Liver (tissue), 9 donors: ENCODE data around the gene SEMA3C. TPM values are rescaled to one million over a fixed set of nuclear protein-coding genes. Genes with fewer than 3 reads are reported as not detected.
A peak's percentile ranks its signal among the peaks of the same experiment; 100 is the strongest.

Experiments
- DNase-seq: peaks from one replicate; pipeline ENCODE4 v3.0.0-alpha.2; 2017; ENCODE audit warnings: low spot score
- H3K27ac ChIP-seq, 2 donors: one replicate each; pipeline ENCODE4 v1.7.0; 2013; ENCODE audit warnings: inconsistent platforms in 2 of 2, low read length in 2 of 2, control low read depth in 1 of 2, low read depth in 1 of 2, mild to moderate bottlenecking in 1 of 2
- H3K27me3 ChIP-seq, 4 donors: one replicate each; pipeline versions ENCODE4 v1.6.1 to v1.7.0; 2013; ENCODE audit warnings: low read length in 3 of 4, inconsistent platforms in 1 of 4, mild to moderate bottlenecking in 1 of 4, moderate library complexity in 1 of 4; ENCODE audit not compliant: control insufficient read depth in 4 of 4, insufficient read depth in 4 of 4
- H3K36me3 ChIP-seq, 4 donors: one replicate each; pipeline versions ENCODE4 v1.6.1 to v1.7.0; 2013; ENCODE audit warnings: low read length in 3 of 4, mild to moderate bottlenecking in 3 of 4, low read depth in 1 of 4, moderate library complexity in 1 of 4; ENCODE audit not compliant: control insufficient read depth in 4 of 4, insufficient read depth in 3 of 4
- H3K4me1 ChIP-seq, 4 donors: one replicate each; pipeline versions ENCODE4 v1.6.1 to v1.7.0; 2013; ENCODE audit warnings: low read length in 3 of 4, mild to moderate bottlenecking in 3 of 4, moderate library complexity in 1 of 4; ENCODE audit not compliant: control insufficient read depth in 4 of 4, insufficient read depth in 4 of 4
- H3K4me3 ChIP-seq, 3 donors: one replicate each; pipeline versions ENCODE4 v1.6.1 to v1.7.0; 2013; ENCODE audit warnings: low read length in 3 of 3, control low read depth in 1 of 3, low read depth in 1 of 3, mild to moderate bottlenecking in 1 of 3
- H3K9ac ChIP-seq, 2 donors: one replicate each; pipeline ENCODE4 v1.7.0; 2013; ENCODE audit warnings: low read length in 2 of 2, mild to moderate bottlenecking in 2 of 2, moderate library complexity in 2 of 2, control low read depth in 1 of 2, low read depth in 1 of 2
- H3K9me3 ChIP-seq, 4 donors: one replicate each; pipeline versions ENCODE4 v1.6.1 to v1.7.0; 2013; ENCODE audit warnings: low read length in 3 of 4; ENCODE audit not compliant: control insufficient read depth in 4 of 4
- ATF3 ChIP-seq: IDR thresholded peaks from 2 replicates; pipeline ENCODE4 v1.6.1; 2016; ENCODE audit warnings: antibody characterized with exemption
- FOXA1 ChIP-seq: IDR thresholded peaks from 2 replicates; pipeline ENCODE4 v1.6.1; 2016; ENCODE audit warnings: antibody characterized with exemption
- FOXA2 ChIP-seq: IDR thresholded peaks from 2 replicates; pipeline ENCODE4 v1.6.1; 2016; ENCODE audit warnings: antibody characterized with exemption
- GABPA ChIP-seq, 2 donors: IDR thresholded peaks in 1 of 2; conservative IDR thresholded peaks in 1 of 2; 2 replicates each; pipeline ENCODE4 v1.6.1; 2016; ENCODE audit warnings: antibody characterized with exemption in 2 of 2, mild to moderate bottlenecking in 1 of 2, moderate library complexity in 1 of 2
- HNF4G ChIP-seq: IDR thresholded peaks from 2 replicates; pipeline ENCODE4 v1.6.1; 2016; ENCODE audit warnings: antibody characterized with exemption
- RAD21 ChIP-seq, 2 donors: IDR thresholded peaks; 2 replicates each; pipeline ENCODE4 v1.6.1; 2016; ENCODE audit warnings: antibody characterized with exemption in 2 of 2, mild to moderate bottlenecking in 2 of 2
- REST ChIP-seq: IDR thresholded peaks from 2 replicates; pipeline ENCODE4 v1.6.1; 2016; ENCODE audit warnings: antibody characterized with exemption, mild to moderate bottlenecking
- RXRA ChIP-seq, 2 donors: IDR thresholded peaks; 2 replicates each; pipeline ENCODE4 v1.6.1; 2017 to 2018; ENCODE audit warnings: antibody characterized with exemption in 2 of 2, mild to moderate bottlenecking in 1 of 2
- SP1 ChIP-seq: IDR thresholded peaks from 2 replicates; pipeline ENCODE4 v1.6.1; 2018; ENCODE audit warnings: antibody characterized with exemption, mild to moderate bottlenecking
- ZBTB33 ChIP-seq: IDR thresholded peaks from 2 replicates; pipeline ENCODE4 v1.6.1; 2016; ENCODE audit warnings: antibody characterized with exemption
- WGBS: extraction: QIAGEN DNeasy Blood & Tissue Kit; methylation state at CpG from one replicate; pipeline ENCODE4 v1.1.7; 2013; 5-methylcytosine and 5-hydroxymethylcytosine counted together
- polyA plus RNA-seq, 2 donors: library from polyadenylated mRNA; stranded (reverse) in 1 of 2; unstranded in 1 of 2; fragments of 200-250 nt in 1 of 2; fragments of >200 nt in 1 of 2; fragmentation: Nextera tagmentation in 1 of 2; extraction: Ambion mirVana in 1 of 2; gene quantifications; one replicate each; pipeline versions ENCODE4 v1.2.1 to v1.2.3, GENCODE V29; 2013 to 2015
- total RNA-seq, 2 donors: library from RNA; depleted of rRNA; stranded (reverse); fragments of >200 nt; gene quantifications; one replicate each; pipeline ENCODE4 v1.2.3, GENCODE V29; 2014
- TF ChIP-seq, protein P1 (sequence below): fragments of 150-350 bp; IDR thresholded peaks from 2 replicates; pipeline ENCODE4 v1.5.1; 2017; ENCODE audit warnings: improper control_type of control experiment, low read depth, low read length; ENCODE audit not compliant: missing input control
- donor health status: healthy.
- donor health status: healthy.
- donor health status: healthy.
- donor health status: healthy.
- donor health status: healthy.

SEMA3C gene
- total and polyA plus RNA-seq, 4 donors, result 0.20 to 1.8 (median 0.64) TPM

GRCh38 chr7:80921130-80921529 is 2.3 kb upstream of the SEMA3C start:
- no peak for DNase-seq
- Histone ChIP-seq H3K36me3 (no peaks in the 10 kb centered on the region), H3K4me3 (no peak overlapping the region), H3K27me3 (peaks cover 0 to 3% (median 1%) of the 10 kb centered on the region in 4 donors), H3K9ac (no peak overlapping the region), H3K4me1 (peaks cover 9 to 18% (median 13%) of the 10 kb centered on the region in 4 donors), H3K9me3 (no peaks in the 10 kb centered on the region), H3K27ac (no peak overlapping the region)
- 60% methylated on average over 3 of the region's 3 CpGs for WGBS
- TF ChIP-seq HNF4G, result no peak
- TF ChIP-seq RAD21 (IDR thresholded peaks at IDR 0.05), result no peak
- no peak for TF ChIP-seq RXRA (IDR thresholded peaks at IDR 0.05)
- no peak for TF ChIP-seq ZBTB33
- TF ChIP-seq ATF3, result no peak
- TF ChIP-seq FOXA2, result no peak
- no peak for TF ChIP-seq REST
- no peak for TF ChIP-seq SP1
- TF ChIP-seq FOXA1, result no peak

DNA sequence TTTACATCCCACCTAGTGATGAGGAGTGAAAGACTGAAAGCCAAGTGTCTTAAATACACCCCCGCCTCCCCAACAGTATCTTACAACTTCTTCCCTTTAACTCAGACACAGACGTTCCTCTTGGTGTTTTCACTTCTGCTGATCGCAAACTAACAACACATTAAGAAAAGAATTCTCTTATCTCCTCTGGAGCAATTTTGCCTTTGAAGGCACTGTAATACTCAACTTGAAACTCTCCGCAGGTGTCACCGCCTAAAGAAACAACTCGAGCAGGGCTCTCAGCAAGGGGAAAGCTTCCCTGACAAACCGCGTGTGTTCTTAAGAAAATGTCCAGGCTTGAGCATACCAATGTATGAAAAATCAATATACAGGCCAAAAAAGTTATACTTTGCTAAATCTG is 452 bp downstream of the SEMA3C start:
- H3K9me3 ChIP-seq, result no peaks in the 10 kb centered on the region
- H3K36me3 ChIP-seq, result no peaks in the 10 kb centered on the region
- peak overlapping the region; percentile 11 to 62 (median 57) for H3K4me3 ChIP-seq
- 6% methylated on average over 8 of the region's 8 CpGs for WGBS
- no peak overlapping the region for H3K9ac ChIP-seq
- H3K27ac ChIP-seq, result no peak overlapping the region
- no peak for TF ChIP-seq HNF4G
- no peak for TF ChIP-seq RAD21 (IDR thresholded peaks at IDR 0.05)
- TF ChIP-seq, protein P1, sequence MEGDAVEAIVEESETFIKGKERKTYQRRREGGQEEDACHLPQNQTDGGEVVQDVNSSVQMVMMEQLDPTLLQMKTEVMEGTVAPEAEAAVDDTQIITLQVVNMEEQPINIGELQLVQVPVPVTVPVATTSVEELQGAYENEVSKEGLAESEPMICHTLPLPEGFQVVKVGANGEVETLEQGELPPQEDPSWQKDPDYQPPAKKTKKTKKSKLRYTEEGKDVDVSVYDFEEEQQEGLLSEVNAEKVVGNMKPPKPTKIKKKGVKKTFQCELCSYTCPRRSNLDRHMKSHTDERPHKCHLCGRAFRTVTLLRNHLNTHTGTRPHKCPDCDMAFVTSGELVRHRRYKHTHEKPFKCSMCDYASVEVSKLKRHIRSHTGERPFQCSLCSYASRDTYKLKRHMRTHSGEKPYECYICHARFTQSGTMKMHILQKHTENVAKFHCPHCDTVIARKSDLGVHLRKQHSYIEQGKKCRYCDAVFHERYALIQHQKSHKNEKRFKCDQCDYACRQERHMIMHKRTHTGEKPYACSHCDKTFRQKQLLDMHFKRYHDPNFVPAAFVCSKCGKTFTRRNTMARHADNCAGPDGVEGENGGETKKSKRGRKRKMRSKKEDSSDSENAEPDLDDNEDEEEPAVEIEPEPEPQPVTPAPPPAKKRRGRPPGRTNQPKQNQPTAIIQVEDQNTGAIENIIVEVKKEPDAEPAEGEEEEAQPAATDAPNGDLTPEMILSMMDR, result no peak
- no peak for TF ChIP-seq RXRA (IDR thresholded peaks at IDR 0.05)
- TF ChIP-seq SP1, result no peak
- TF ChIP-seq GABPA (IDR thresholded peaks at IDR 0.05 in 1 of 2, conservative IDR thresholded peaks at IDR 0.05 in 1 of 2), result no peak
- peaks cover 9 to 18% (median 13%) of the 10 kb centered on the region in 4 donors for H3K4me1 ChIP-seq
- H3K27me3 ChIP-seq, result peaks cover 0 to 6% (median 1%) of the 10 kb centered on the region in 4 donors
- no peak for DNase-seq
